A673 (cell line): Measurements from ENCODE around the gene SLC44A2.

Source experiments
- EZH2 ChIP-seq: fragments of 200-600 bp; sonication (generic); IDR thresholded peaks from 2 replicates; pipeline ENCODE4 v1.6.1; 2017; ENCODE audit warnings: borderline replicate concordance, low read depth, mild to moderate bottlenecking, mixed read lengths, antibody characterized with exemption, low read length; ENCODE audit not compliant: poor library complexity, severe bottlenecking
- TF ChIP-seq, protein P1 (sequence below): fragments of 300-800, 200-600 bp; sonication (generic); conservative IDR thresholded peaks from 2 replicates; pipeline ENCODE4 v1.5.1; 2017; ENCODE audit warnings: low read depth, mild to moderate bottlenecking, antibody characterized with exemption, low read length, moderate library complexity, mixed read lengths

DNA sequence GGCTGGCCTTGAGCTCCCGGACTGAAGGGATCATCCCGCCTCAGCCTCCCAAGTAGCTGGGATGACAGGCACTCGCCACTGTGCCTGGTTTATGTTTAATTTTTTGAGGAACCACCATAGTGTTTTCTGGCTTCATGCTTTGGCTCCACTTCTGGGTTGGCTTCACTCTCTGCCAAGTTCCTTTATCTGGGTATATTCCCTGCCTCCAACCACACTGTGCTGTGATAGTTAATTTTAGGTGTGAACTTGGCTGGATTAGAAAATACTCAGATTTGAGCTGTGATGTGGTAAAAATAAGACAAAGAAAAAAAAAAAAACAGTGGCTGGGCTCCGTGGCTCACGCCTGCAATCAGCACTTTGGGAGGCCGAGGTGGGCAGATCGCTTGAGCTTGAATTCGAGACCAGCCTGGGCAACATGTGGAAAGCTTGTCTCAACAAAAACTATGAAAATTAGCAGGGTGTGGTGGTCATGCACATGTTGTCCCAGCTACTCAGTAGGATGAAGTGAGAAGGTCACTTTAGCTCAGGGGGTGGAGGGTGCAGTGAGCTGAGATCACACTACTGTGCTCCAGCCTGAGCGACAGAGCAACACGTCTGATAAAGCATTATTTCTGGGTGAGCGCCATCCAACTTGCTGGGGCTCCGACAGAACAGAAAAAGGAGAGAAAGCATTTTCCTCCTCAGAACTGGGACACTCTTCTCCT lies 21.3 kb downstream of the SLC44A2 start:
- TF ChIP-seq, protein P1, sequence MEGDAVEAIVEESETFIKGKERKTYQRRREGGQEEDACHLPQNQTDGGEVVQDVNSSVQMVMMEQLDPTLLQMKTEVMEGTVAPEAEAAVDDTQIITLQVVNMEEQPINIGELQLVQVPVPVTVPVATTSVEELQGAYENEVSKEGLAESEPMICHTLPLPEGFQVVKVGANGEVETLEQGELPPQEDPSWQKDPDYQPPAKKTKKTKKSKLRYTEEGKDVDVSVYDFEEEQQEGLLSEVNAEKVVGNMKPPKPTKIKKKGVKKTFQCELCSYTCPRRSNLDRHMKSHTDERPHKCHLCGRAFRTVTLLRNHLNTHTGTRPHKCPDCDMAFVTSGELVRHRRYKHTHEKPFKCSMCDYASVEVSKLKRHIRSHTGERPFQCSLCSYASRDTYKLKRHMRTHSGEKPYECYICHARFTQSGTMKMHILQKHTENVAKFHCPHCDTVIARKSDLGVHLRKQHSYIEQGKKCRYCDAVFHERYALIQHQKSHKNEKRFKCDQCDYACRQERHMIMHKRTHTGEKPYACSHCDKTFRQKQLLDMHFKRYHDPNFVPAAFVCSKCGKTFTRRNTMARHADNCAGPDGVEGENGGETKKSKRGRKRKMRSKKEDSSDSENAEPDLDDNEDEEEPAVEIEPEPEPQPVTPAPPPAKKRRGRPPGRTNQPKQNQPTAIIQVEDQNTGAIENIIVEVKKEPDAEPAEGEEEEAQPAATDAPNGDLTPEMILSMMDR: no peak
- TF ChIP-seq EZH2: no peak
